ENCODE data around the gene ZNF440.
A peak's percentile ranks its signal among the peaks of the same experiment; 100 is the strongest.
"Not testable (repeated sequence)": the region's sequence is repeated elsewhere in the genome, so short reads cannot be mapped to it uniquely, and the experiment has no call there.

ZNF440 gene

DNA sequence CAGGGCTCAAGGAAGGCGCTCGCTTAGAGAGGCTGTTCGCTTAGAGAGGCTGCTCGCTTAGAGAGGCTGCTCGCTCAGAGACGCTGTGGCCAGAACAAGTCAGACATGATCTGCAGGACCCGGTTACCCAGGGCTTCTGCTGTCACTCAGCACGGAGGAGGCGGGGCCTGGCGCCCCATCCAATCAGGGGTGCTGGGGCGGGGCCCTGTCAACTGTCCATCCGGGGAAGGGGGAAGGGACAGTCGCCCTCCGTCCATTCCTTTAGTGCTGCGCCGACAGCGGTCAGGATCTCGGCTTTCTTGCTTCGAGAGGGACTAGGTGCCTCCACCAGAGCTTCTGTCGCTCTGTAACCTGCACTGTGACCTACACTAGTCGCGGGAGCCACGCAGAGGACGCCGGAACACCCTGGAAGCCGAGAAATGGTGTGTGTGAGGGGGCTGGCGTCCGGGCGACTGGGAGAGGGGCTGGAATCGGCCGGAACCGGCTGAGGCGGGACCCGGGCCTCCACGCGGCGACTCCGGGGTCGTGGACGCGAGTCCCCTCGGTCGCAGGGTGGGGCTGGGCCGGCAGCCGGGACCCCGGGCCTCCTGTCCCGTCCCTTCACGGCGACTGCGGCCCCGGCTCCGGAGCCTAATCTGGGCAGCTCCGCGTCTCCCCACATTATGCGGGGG, at the start of gene ZNF440:
Gene ZNF440 (plus strand): TSS at position 245 of the 671 bp plus-strand sequence. CDS start 175 bp downstream, at position 420.
- peak; percentile 99 for DNase-seq (ENCODE audit: low spot score)

DNA sequence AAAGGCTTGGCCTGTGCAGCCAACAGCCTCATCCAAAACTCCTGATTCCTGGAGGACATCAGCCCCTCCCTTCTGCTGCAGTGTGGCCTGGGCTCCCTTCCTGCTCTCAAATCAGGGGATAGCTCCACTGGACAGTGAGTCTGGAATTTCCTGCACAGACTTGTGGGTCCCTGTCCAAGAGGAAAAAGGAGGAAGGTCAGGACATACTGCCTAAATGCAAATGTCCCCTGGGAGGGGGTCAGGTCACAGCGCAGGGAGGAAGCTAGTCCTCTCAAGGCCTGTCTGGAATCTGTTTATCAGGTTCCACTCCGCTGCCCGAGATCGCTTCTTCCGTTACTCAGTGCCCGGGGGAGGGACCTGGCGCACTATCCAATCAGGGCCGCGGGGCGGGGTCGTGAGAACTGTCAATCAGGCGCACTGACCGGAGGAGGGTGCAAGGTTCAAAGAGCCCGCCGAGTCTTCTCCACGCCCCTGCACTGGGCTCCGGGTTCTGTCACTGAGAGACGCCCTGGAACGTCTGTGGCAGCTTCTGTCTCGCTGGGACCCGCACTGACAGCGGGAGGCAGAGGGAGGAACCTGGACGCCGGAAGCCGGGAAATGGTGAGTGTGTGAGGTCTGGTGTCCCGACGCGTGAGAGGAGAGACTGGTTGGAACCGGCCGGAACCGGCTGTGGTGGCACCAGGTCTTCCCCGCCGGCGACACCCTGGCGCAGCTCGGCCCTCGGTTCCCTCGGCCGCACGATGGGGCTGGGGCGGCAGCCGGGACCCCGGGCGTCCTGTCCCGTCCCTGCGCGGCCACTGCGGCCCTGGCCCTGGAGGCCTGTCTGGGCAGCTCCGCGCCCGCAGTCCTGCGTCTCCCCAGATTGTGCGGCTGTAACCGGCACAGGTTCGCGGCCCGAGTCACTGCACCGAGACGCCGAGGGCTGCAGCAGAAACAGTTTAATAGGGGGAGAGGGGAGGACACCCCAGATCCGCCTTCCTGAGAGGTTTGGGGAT, 47.2 kb upstream of the ZNF440 start, which contains the start of gene ZNF441:
Gene ZNF441 (plus strand): TSS at position 404 of the 995 bp plus-strand sequence. CDS start 194 bp downstream, at position 598.
- DNase-seq (ENCODE audit: low spot score) = peak; percentile 98

DNA sequence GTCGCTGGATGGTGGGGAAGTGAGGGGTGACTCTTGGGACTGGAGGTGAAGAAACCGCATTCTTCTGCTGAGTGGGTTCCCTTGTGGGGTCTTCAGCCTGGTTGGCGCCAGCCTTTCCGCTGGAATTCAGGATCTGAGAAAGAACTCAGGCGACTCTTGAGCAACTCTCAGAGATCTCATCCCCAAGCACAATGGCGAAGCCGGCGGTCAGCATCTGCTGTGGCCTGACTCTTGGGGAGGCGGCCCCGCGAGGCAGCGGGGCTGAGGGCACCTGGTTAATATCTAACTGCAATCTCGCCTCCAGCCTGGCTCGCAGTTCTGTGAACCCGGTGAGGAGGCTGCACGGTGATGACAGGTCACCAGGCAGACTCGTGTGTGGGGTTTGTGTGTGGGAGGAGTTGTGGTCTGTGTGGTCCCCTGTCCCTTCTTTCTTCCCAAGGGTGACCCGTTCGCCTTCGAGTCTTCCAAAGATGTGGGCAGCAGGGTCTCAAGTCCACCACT, 46.4 kb upstream of the ZNF440 start:
- DNase-seq (ENCODE audit: low spot score) = peak; percentile 28

- DNase-seq (ENCODE audit: low spot score) = no peak
Measured at GRCh38 chr19:11769995-11770394, 44.1 kb upstream of the ZNF440 start.

DNA sequence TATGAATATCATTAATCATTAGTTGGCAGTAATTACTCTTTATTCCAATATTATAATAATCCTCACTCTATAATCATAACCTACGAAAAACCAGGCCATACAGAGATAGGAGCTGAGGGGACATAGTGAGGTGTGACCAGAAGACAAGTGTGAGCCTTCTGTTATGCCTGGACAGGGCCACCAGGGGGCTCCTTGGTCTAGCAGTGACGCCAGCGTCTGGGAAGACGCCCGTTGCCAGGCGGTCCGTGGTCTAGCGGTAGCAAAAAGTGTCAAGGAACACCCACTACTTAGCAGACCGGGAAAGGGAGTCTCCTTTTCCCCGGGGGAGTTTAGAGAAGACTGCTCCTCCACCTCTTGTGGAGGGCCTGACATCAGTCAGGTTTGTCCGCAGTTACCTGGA, 42.6 kb upstream of the ZNF440 start:
- not testable (repeated sequence) for DNase-seq (ENCODE audit: low spot score)

DNA sequence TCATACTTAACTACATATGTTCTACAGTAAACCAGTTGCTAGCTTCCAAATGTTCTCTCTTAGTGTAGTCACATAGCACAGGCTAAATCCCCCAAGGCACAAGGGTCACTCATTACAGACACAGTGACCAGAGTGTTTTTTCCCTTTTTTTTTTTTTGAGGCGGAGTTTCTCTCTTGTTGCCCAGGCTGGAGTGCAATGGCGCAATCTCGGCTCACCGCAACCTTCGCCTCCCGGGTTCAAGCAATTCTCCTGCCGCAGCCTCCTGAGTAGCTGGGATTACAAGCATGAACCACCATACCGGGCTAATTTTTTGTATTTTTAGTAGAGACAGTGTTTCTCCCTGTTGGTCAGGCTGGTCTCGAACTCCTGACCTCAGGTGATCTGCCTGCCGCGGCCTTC, 37.4 kb upstream of the ZNF440 start:
- not testable (repeated sequence) for DNase-seq (ENCODE audit: low spot score)

DNA sequence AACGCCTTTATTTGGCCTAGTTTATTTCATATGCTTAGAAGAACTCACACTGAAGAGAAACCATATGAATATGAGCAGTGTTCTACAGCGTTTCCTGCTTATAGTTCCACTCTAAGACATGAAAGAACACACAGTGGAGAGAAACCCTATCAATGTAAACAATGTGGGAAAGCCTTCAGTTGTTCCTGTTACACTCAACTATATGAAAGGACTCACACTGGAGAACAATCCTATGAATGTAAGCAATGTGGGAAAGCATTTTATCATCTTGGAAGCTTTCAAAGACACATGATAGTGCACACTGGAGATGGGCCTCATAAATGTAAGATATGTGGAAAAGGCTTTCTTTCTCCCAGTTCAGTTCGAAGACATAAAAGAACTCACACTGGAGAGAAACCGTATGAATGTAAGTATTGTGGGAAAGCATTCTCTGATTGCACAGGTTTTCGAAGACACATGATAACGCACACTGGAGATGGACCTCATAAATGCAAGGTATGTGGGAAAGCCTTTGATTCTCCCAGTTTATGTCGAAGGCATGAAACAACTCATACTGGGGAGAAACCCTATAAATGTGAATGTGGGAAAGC, 33.5 kb upstream of the ZNF440 start:
- no peak for DNase-seq (ENCODE audit: low spot score)

GRCh38 chr19:11781295-11782057, 32.6 kb upstream of the ZNF440 start:
- DNase-seq (ENCODE audit: low spot score) = no peak

- DNase-seq (ENCODE audit: low spot score) = no peak
Measured at GRCh38 chr19:11783767-11784166, 30.3 kb upstream of the ZNF440 start.

DNA sequence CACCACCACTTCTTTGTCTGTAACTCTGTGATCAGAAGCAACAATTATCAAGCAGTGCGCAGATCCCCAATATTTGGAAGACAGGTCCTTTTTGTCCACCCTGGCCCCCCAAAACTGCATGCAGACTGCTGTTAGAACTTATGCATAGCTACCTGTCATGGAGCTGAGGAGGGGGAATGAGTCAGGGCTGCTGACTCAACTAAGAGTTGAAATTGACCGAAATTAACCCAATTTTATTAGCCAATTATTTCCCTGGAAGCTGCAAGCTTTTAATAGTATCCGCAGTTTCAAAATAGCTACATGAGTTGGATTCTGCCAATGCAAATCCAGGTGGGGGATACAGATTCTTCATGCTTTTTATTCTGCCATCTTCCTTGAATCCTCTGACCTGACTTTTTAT, 29.7 kb upstream of the ZNF440 start:
- no peak for DNase-seq (ENCODE audit: low spot score)

GRCh38 chr19:11787536-11787935, 26.5 kb upstream of the ZNF440 start:
- DNase-seq (ENCODE audit: low spot score) = no peak

DNA sequence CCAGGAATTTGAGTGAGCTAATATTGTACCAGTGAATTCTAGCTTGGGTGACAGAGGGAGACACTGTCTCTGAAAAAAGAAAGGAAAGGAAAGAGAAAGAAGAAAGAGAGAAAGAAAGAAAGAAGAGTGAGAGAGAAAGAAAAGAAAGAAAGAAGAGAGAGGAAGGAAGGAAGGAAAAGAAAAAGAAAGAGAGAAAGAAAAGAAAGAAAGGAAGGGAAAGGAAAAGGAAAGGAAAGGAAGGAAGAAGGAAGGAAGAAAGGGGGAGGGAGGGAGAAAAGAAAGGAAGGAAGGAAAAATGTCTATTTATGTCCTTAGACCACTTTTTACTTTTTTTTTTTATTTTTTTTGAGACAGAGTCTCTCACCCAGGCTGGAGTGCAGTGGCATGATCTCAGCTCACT, 21.1 kb upstream of the ZNF440 start:
- DNase-seq (ENCODE audit: low spot score) = no peak

DNA sequence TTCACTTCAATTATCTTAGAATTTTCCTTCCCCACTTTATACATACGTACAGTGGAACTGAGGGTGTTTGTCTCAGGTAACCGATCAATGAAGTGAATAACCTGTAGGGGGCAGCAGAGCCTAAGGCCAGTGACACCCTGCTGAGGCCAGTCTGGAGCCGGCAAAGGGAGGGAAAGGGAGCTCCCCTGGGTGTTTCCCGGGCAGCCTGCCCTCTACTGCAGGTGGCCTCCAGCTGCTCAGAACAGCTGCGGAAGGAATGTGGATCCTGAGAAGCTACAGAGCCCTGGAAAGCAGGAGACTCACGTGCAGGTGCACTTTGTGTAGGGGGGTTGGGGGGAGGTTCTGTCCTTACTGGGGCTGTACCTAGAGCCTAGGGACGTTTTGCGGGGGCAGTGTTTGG, 16.6 kb upstream of the ZNF440 start:
- DNase-seq (ENCODE audit: low spot score) = peak; percentile 94

DNA sequence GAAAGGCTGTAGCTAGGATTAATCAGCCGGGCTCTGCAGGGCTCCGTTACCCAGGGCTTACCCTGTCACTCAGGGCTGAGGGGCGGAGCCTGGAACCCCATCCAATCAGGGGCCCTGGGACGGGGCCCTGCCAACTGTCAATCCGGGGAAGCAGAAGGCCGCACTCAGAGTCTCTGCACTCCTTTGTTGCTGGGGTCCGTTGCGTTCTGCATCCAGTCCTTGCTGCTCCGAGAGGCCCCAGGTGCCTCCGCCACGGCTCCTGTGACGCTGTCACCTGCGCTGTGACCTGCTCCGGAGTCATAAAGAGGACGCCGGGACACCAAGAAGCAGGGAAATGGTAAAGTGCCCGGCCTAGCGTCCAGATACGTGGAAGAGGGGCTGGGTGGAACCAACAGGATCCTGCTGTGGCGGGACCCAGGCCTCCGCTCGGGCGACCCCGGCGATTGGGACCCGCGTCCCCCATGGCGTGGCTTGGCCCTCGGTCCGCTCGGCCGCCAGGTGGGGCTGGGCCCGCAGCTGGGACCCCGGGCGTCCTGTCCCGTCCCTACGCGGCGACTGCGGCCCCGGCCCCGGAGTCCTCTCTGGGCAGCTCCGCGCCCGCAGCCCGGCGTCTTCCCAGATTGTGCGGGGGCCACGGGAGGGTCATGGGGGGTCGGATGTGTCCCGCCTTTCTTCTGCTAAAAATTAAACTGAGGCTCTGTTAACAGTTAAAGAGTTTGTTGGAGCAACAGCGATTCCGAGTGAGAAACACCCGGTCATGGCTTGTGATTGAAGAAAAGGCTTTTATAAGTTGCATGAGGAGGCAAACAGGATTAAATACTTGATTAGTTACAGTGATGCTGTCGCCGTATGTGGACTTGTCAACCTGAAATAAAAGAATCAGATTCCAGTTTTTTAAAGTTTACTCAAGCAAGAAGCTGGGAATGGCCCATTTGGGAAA, 15.4 kb upstream of the ZNF440 start, which contains the start of gene ZNF491:
Gene ZNF491 (plus strand): TSS at position 133 of the 940 bp plus-strand sequence. CDS start 7,431 bp downstream, outside the sequence.
- peak; percentile 98 for DNase-seq (ENCODE audit: low spot score)

GRCh38 chr19:11806354-11807098, 7.5 kb upstream of the ZNF440 start:
- no peak for DNase-seq (ENCODE audit: low spot score)

DNA sequence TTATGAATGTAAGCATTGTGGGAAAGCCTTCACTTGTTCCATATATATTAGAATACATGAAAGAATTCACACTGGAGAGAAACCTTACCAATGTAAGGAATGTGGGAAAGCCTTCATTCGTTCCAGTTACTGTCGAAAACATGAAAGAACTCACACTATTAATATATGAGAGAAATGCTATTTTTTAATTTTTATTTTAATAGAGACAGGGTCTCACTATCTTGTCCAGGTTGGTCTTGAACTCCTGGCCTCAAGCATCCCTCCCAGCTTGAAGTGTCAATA, 7.0 kb upstream of the ZNF440 start:
- DNase-seq (ENCODE audit: low spot score) = no peak

DNA sequence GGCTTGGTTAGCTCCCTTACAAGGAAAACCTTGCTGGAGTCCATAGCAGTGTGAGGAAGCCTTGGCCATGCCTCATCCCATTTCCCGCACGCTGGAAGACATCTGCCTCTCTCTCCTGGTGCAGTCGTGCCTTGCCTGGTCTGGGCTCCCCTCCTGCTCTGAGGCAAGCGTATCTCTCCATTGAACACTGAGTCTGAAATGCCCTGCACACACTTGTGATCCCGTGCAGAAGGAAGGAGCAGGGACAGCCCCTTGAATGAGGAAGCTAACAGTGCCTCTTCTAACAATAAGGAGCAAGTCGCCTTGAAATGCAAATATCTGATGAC, 407 bp upstream of the ZNF440 start:
- DNase-seq (ENCODE audit: low spot score) = no peak

DNA sequence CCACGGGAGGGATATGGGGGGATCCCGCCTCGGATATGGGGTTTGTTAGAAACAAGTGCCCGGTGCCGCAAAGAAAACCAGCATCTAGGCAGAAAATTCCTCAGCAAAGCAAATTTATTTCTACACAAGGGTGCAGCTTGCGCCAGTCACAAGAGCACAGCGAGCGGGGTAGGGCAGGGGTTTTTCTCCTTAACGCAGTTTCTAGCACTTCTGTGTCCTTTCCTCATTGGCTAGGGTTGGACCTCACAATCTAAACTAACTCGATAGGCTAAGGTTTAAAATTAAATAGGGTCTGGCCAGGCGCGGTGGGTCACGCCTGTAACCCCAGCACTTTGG, 595 bp downstream of the ZNF440 start:
- peak; percentile 11 for DNase-seq (ENCODE audit: low spot score)

- DNase-seq (ENCODE audit: low spot score) = peak; percentile 8
Measured at GRCh38 chr19:11821474-11822109, 7.5 kb downstream of the ZNF440 start.

Data from AG08395 (cell line).